Activated T-cell treated with anti-CD3 and anti-CD28 coated beads for 1 hour (primary cell): ENCODE measurements around the gene ACTL9.
"Not testable (repeated sequence)": the region's sequence is repeated elsewhere in the genome, so short reads cannot be mapped to it uniquely, and the experiment has no call there.

Source experiments
- DNase-seq: peaks from one replicate; pipeline ENCODE4 v3.0.0-alpha.2; 2020; ENCODE audit warnings: low read depth

The ACTL9 gene

GRCh38 chr19:8698433-8699063 is at the start of gene ACTL9:
ACTL9 (minus strand) TSS chr19:8698795; CDS start chr19:8698701, 94 bp downstream.
- no peak for DNase-seq

GRCh38 chr19:8739291-8740065 is 40.9 kb upstream of the ACTL9 start:
- DNase-seq: not testable (repeated sequence)

- no peak for DNase-seq
These were observed 39.8 kb upstream of the ACTL9 start for GRCh38 chr19:8738377-8738776.

- DNase-seq: no peak
These were observed 33.0 kb upstream of the ACTL9 start for GRCh38 chr19:8731428-8732169.

- no peak for DNase-seq
These were observed 25.7 kb upstream of the ACTL9 start for GRCh38 chr19:8724276-8724675.

- DNase-seq: no peak
These were observed 23.4 kb upstream of the ACTL9 start for GRCh38 chr19:8722032-8722431.

GRCh38 chr19:8721334-8721733 is 22.7 kb upstream of the ACTL9 start, which contains the start of gene OR2Z1:
OR2Z1 (plus strand) TSS chr19:8721634; CDS start chr19:8731029, 9,395 bp downstream.
- DNase-seq: no peak

- not testable (repeated sequence) for DNase-seq
These were observed 11.7 kb upstream of the ACTL9 start for GRCh38 chr19:8710337-8710736.

GRCh38 chr19:8705742-8706141 is 7.1 kb upstream of the ACTL9 start:
- no peak for DNase-seq

- not testable (repeated sequence) for DNase-seq
These were observed 6.7 kb upstream of the ACTL9 start for GRCh38 chr19:8705304-8705703.

- no peak for DNase-seq
These were observed 4.6 kb upstream of the ACTL9 start for GRCh38 chr19:8703223-8703622.

GRCh38 chr19:8702350-8702749 is 3.8 kb upstream of the ACTL9 start:
- no peak for DNase-seq

GRCh38 chr19:8700956-8701355 is 2.4 kb upstream of the ACTL9 start:
- DNase-seq: no peak

- DNase-seq: no peak
These were observed 1.3 kb upstream of the ACTL9 start for GRCh38 chr19:8699908-8700307.

GRCh38 chr19:8697671-8698432 is 743 bp downstream of the ACTL9 start:
- DNase-seq: no peak

- no peak for DNase-seq
These were observed 1.6 kb downstream of the ACTL9 start for GRCh38 chr19:8696993-8697392.

GRCh38 chr19:8695911-8696310 is 2.7 kb downstream of the ACTL9 start:
- no peak for DNase-seq

- DNase-seq: no peak
These were observed 3.1 kb downstream of the ACTL9 start for GRCh38 chr19:8695501-8695900.

- DNase-seq: no peak
These were observed 7.6 kb downstream of the ACTL9 start for GRCh38 chr19:8690753-8691539.

- DNase-seq: no peak
These were observed 9.7 kb downstream of the ACTL9 start for GRCh38 chr19:8688930-8689329.

GRCh38 chr19:8686549-8686948 is 12.0 kb downstream of the ACTL9 start:
- DNase-seq: no peak
